ENCODE data around the gene TRIM42.

The TRIM42 gene

DNA sequence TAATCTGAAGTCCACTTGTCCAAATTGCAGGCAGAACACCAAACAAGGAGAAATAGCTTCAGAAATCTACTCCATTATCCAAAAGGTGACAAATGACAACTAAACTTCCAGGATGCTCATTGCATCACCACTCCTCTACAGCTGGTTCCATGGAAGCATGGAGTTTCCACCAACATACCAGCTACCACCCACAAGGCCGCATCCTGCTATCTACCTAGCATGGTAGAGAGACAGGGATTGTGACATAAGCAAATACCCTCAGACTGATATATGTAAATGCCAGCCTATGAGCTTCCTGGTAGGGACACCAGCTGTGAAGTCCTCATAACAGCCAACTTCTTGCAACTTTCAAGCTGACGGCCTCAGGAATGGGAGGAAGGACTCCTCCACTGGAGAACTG is at the start of gene TRIM42:
TSS of gene TRIM42 (plus strand) at position 301 of the 400 bp plus-strand sequence. CDS start 166 bp downstream, outside the sequence.
- DNase-seq (ENCODE audit: low read depth) = no peak

DNA sequence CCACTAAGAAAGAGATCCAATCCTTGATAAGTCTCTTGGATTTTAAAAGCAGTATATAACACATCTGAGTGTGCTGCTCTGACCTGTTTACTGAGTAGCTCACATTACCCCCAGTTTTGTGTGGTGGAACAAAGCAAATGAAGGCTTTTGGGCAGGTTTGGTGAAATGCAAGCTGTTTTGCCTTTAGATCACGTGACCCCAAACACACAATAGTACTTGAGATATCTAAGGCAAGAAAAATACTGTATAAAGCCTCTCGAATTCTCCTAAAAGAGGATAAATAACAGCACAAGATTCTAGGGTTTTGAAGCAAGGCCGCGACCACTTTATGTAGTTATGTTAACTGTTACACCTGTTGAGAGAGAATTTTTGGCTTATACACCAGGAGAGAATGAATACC is 49.3 kb upstream of the TRIM42 start:
- no peak for DNase-seq (ENCODE audit: low read depth)

DNA sequence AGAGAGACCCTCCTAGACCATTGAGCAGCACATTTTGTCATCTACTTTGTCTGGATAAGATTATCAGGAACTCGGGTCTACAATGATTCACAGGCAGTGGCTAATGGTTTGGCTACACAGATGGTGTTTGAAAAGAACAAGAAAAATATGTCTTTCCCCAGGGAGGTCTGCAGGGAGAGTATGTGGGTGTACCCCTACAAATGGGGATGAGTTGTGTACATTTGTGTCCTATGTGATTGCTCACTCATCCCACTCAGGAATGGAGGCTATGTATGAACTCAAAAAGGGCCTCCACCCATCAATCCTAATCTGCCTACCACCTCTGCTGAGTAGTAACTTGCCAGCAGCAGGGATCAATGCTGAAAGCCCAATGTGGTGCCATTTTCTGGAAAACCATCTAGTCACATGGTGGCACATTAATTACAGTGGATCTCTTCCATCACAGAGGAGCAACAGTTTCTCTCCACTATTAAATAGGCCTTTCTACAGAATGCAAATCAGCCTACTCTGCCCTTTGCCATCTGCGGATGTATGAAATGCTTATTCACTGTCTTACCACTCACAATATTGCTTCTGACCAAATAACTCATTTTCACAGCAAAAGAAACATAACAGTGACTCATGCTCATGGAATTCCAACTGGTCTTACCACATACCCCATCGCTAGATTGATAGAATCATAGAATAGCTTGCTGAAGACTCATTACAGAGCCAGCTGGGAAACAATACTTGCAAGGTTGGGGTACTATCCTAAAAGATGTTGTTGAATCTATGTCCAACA is 48.3 kb upstream of the TRIM42 start:
- no peak for DNase-seq (ENCODE audit: low read depth)

DNA sequence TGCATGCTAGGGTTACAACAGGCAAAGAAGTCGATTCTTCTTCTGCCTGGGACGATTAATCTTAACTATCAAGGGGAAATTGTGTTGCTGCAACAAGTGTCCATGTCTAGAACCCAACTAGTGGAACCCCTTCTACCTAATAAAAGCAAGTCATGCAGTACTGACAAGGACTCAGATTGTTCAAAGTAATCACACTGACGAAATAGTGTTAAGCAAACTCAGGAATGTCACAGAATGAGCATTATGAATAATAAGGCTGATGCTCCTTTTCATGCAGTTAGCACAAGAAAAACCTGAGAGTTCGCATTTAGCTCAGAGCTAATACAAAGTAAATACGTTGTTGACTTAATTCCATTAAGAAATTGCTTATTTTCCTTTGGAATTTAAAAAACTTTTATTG is 47.5 kb upstream of the TRIM42 start:
- DNase-seq (ENCODE audit: low read depth) = no peak

DNA sequence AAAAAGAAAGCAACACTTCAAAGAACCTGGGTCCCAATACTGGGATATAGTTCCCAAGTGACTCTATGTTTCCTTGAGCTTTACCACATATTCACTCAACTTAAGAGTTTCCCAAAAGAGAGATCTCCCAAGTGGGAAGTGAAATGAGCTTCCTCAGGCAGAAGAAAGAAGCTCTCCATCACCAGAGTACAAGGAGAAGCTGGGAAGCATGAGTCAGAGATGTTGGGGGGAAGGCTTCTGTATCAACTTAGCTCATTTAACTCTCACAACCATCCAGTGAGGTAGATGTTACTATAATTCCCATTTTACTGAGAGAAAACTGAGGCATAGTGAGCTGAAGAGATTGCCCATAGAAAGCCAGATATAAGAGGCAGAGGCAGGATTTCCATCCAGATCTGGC is 47.0 kb upstream of the TRIM42 start:
- no peak for DNase-seq (ENCODE audit: low read depth)

DNA sequence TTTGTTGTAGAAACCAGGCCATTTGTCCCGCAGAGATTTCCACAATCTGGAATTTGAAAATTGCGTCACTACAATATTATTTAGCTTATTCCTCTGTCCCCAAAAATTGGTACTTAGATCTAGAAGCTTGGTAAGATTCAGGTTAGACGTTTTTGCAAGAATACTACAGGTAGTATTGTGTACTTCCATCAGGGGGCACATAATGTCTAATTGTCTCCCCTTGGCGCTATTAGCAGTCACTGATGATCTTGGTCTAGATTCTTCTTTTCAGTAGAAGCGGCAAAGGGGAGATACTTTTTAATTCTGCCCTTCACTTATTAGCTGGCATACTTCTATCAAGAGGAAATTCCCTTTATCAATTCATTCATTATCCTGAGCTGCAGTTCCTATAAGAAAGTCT is 42.6 kb upstream of the TRIM42 start:
- DNase-seq (ENCODE audit: low read depth) = no peak

DNA sequence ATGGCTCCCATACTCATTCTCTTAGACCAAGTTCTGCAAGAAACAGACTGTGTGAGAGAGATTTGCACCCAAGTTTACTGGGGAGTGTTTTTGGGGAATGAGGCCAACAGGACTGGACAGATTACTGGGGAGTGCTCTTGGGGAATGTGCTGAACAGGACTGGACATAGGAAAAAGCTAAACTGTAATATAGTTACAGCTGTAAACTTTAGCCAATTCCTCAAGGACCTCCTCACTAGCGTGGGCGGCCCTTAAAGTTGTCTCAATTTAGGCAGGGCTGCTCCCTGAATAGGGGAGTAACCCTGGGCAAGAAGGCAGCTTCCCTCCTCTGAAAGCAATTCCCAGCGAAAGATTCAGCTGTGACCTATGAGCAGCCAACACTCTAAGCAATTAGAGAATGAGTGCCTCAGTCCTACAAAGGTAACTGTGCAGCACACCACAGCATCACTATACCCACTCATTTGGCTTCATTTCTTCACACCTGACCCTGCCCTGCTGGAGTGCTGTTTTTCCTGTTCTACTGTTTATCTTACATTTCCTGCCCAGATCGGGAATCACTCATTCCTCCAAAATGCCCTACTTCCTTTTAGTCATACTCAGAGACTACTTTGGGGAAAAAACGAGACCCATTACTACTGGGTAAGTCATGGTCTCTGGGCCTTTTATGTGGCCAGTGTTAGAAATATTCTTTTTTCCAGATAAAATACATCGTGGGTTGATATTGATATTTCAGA is 41.3 kb upstream of the TRIM42 start:
- DNase-seq (ENCODE audit: low read depth) = no peak

DNA sequence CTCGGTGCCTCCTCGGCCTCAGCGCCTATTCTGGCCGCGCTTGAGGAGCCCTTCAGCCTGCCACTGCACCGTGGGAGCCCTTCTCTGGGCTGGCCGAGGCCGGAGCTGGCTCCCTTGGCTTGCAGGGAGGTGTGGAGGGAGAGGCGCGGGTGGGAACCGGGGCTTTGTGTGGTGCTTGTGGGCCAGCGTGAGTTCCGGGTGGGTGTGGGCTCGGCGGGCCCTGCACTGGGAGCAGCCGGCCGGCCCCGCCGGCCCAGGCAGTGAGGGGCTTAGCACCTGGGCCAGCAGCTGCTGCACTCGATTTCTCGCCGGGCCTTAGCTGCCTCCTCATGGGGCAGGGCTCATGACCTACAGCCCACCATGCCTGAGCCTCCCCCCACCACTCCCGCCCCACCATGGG is 26.6 kb upstream of the TRIM42 start:
- DNase-seq (ENCODE audit: low read depth) = no peak

DNA sequence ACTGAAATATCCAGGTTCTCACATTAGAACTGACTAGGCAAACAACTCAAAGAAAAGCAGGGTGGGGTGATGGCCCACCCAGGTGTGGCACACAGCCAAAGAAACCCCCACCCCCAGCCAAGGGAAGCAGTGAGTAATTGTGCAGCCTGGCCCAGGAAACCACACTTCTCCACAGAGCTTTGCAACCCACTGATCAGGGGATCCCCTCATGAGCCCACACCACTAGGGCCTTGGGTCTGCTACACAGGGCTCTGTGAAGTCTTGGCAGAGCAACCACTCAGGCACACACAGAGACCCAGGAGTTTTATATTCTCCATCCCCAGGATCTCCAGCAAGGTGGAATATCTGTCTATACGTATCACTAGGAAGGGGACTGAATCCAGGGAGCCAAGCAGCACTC is 22.2 kb upstream of the TRIM42 start:
- DNase-seq (ENCODE audit: low read depth) = no peak

DNA sequence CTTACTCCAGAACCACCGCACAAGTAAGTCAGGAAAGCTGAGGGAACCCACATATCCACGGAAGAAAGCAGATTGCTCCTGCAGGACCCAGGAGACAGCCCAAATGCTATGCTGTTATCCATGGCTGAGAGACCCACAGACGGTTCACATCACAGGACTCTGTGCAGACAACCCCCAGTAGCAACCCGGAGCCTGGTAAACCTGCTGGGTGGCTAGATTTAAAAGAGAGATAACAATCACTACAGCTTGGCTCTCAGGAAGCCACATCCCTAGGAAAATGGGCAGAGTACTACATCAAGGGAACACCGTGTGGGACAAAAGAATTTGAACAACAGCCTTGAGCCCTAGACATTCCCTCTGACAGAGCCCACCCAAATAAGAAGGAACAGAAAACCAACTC is 13.8 kb upstream of the TRIM42 start:
- DNase-seq (ENCODE audit: low read depth) = no peak

DNA sequence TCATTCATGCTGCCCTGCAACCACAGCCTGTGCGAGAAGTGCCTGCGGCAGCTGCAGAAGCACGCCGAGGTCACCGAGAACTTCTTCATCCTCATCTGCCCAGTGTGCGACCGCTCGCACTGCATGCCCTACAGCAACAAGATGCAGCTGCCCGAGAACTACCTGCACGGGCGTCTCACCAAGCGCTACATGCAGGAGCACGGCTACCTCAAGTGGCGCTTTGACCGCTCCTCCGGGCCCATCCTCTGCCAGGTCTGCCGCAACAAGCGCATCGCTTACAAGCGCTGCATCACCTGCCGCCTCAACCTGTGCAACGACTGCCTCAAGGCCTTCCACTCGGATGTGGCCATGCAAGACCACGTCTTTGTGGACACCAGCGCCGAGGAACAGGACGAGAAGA is 4.7 kb downstream of the TRIM42 start:
- no peak for DNase-seq (ENCODE audit: low read depth)

DNA sequence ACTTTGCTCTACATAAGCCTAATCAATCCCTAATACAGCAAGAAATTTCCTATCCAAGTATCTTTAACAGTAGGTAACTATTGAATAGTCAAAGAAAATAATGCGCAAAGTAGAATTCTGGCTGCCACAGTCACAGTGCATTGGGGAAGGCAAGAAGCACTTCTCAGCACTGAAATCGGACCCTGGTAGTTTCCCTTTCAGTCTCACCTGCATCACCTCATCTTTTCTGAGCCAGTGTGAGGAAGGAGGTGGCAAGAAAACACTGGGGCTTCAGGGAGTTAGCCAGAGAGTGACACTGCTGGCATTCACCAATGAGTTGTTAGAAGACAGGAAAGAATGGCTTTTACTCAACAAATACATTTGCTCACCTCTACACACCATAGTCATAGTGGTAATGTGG is 8.3 kb downstream of the TRIM42 start:
- no peak for DNase-seq (ENCODE audit: low read depth)

DNA sequence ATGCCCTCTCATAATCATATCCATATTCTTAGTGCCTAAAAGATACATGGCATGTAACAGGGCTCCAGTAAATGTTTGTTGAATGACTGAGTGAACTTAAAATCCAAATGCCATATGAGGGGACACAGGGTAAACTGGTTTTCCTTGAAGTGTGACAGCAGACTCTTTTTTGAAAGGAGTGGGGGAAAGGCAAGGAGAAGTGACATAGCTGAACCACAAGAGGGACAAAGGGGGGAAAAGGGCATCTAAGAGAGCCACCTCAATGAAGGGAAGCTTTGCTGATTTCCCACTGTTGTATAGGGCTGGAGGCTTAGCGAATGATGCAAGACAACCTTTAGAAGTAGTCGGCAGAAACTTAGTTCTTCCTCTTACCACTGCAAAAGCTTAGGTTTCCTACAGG is 9.1 kb downstream of the TRIM42 start:
- DNase-seq (ENCODE audit: low read depth) = no peak

DNA sequence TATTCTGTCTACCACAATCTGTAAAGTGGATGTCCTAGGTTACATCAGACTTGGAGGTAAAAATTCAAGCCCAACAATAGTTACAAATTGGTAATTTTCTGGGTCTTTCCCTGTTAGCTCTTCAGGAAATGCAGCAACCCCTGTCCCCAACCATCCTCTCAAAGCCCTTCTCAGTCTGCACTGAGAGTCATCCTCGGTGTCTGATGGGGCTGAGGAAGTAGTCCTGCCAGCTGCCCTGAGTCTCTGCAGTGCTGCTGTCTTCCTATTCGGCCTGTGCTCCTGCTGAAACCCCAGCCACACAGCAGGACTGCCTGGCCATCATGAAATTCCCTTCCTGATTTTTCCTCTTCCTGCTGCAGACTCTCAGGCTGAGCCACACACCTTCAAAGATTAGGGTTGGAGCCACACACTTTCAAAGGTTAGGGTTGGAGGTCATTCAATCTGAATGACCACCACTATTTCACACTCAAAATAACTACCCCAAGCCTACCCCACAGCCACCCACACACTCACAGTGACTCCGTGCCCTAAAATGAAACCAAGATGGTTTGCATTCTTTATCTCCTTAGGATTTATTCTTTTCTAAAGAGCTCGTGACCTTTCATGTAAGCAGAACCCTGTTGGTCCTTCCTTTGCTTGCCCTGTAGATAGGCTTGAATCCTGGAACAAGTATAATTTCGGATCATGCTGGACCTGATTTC is 17.6 kb downstream of the TRIM42 start:
- no peak for DNase-seq (ENCODE audit: low read depth)

DNA sequence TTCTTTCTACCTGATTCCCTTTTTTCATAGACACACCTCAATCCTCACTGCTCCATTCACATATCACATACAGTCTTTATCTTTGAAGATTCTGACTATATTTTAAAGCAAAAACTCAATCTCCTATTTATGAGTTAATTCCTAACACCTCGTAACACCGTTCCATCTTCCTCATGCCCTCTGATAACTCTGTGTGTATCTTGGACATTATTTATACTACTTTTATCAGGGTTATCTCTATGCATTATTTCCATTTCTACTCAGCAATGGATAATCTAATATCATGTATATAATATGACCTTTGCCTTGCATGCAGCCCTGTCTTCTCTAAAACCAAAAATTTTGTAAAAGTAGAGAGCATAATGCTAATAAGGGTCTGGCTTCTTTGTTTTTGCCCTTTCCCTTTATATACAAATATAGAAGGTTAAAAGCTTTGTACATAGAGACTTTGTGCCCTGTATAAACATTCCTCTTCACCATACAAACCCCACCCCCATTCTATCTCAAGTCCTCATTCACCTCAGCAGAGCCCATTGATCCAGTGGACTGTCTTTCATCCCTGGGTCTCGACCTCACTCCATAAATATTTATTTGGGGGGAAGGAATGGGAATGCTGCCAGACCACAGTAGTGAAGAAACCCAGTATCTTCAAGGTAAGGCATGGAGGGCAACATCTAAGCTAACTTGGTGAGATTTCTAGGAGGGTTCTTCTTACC is 21.8 kb downstream of the TRIM42 start:
- no peak for DNase-seq (ENCODE audit: low read depth)

DNA sequence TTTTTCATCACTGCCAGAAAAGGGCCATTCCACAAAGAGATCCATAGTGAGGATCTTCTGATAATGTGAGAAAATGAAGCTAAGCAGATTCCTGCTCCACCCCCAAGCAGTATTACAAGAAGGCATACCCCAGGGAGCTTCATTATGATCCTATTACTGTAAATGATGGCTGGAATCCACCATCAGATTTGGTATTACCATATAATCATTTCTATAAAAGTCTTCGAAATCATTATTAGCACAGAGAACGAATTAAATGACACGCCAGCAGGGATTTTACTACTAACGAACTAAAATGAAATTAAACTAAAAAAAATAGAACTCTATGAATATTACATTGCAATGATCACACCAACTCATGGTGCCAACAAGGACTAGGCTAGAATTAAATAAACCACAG is 24.4 kb downstream of the TRIM42 start:
- no peak for DNase-seq (ENCODE audit: low read depth)

DNA sequence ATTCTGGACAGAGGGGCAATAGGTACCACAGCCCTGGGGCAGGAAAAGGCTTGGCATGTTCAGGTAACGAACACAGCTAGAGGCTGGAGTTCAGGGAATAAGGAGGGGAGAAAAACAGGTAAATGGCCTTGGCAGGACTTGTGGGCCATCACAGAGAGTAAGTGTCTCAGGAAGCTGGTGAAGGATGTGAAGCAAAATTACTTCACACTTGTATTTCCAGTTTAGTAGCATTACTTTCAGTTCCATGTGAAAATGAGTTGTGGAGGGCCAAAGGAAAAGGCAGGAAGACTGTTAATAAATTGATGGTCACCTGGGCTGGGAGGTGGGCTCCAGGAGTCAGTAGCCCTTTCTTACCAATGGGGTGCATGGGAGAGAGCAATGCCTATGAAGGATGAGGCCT is 25.6 kb downstream of the TRIM42 start:
- DNase-seq (ENCODE audit: low read depth) = no peak

DNA sequence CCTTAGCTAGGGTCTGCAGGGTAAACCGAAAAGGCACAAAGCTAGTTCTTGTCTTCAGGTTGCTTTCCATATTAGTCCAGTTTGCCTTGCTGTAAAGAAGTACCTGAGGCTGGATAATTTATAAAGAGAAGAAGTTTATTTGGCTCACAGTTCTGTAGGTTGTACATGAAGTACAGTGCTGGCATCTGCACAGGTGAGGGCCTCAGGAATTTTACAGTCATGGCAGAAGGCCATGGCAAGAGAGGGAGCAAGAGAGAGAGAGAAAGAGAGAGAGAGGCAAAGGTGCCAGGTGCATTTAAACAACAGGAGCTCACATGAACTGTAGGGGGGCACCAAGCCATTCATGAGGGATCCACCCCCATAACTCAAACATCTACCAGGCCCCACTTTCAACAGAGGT is 26.9 kb downstream of the TRIM42 start:
- DNase-seq (ENCODE audit: low read depth) = no peak

DNA sequence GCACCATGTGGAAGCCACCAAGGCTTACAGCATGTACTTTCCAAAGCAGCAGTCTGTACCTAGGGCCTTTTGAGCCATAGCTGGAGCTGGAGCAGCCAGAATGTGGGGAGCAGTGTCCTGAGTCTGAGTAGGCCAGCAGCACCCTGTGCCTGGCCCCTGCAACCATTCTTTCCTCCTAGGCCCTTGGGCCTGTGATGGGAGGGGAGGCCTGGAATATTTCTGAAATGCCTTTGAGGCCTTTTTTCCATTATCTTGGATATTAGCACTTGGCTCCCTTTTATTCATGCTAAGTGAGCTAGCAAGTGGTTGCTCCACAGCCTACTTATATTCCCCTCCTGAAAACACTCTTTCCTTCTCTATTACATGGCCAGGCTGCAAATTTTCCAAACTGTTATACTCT is 28.1 kb downstream of the TRIM42 start:
- no peak for DNase-seq (ENCODE audit: low read depth)

DNA sequence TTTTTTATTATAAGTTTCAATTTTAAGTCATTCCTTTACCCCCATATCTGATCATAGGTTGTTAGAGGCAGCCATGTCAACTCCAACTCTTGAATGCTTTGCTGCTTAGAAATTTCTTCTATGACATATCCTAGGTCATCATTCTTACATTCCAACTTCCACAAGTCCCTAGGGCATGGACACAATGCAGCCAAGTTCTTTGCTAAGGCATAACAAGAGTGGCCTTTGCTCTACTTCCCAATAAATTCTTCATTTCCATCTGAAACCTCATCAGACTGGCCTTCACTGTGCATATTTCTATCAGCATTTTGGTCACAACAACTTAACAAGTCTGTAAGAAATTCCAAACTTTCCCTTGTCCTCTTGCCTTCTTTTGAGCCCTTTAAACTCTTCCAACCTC is 28.5 kb downstream of the TRIM42 start:
- DNase-seq (ENCODE audit: low read depth) = no peak

DNA sequence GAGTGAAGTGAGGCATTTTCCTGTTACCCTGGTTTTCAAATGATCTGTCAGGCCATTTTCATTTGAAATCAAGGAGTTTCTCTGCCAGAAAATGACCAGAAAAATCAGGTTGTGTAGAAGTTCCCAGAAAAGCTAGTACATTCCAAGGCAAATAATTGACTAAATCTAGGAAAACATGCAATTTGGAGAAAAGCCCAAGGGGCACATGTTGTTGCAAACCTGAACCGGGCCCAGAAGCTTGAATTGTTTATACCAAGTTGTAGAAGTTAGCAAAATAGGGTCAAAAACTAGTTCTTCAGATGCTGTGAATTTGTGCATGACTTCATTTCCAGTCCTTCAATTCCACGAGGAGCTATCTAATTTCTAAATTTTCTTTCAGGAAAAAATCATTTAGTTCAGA is 31.0 kb downstream of the TRIM42 start:
- no peak for DNase-seq (ENCODE audit: low read depth)

DNA sequence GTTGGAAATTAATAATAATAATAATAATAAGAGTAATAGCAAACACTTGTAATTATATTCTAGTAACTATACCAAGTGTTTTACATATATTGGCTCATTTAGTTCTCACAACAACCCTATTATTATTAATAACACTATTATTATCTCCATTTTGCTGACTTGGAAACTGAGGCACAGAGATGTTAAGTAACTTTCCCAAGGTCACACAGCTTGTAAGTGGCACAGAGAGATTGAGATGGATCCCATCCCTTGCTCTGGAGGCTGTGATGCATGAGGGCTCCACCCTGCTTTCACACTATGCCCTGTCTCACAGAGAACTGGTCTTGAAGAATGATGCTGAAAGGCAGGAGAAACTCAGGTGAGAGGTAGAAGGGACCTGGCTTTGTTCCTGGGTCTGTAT is 31.9 kb downstream of the TRIM42 start:
- no peak for DNase-seq (ENCODE audit: low read depth)
